OCI-LY1 (cell line): ENCODE data around the gene TRMU.

Experiments used
- H2AFZ ChIP-seq: fragments of 200-600 bp; sonication (generic), shearing (Covaris generic); 2 replicates; pipeline ENCODE4 v1.6.0; 2014; ENCODE audit warnings: antibody characterized with exemption, mild to moderate bottlenecking, low read length
- H3F3A ChIP-seq: fragments of 200-600 bp; sonication (generic), shearing (Covaris generic); 2 replicates; pipeline ENCODE4 v1.6.0; 2014; ENCODE audit warnings: mild to moderate bottlenecking, antibody characterized with exemption, low read length, moderate library complexity; ENCODE audit not compliant: insufficient read depth
- H3K27ac ChIP-seq: fragments of 200-600 bp; sonication (generic); 2 replicates; pipeline ENCODE4 v1.5.1; 2014; ENCODE audit warnings: low read length, mixed run types, mild to moderate bottlenecking, low read depth; ENCODE audit not compliant: poor library complexity, severe bottlenecking
- H3K27me3 ChIP-seq: fragments of 200-600 bp; sonication (generic); 2 replicates; pipeline ENCODE4 v1.6.0; 2014; ENCODE audit warnings: antibody characterized with exemption, mild to moderate bottlenecking, low read length, moderate library complexity; ENCODE audit not compliant: insufficient read depth
- H3K36me3 ChIP-seq: fragments of 200-600 bp; sonication (generic); 2 replicates; pipeline ENCODE4 v1.6.1; 2014; ENCODE audit warnings: mild to moderate bottlenecking, antibody characterized with exemption, low read length, moderate library complexity, mixed read lengths; ENCODE audit not compliant: insufficient read depth
- H3K4me1 ChIP-seq: fragments of 200-600 bp; sonication (generic); 2 replicates; pipeline ENCODE4 v1.5.1; 2014; ENCODE audit warnings: mild to moderate bottlenecking, low read length, moderate library complexity; ENCODE audit not compliant: insufficient read depth, severe bottlenecking
- H3K4me2 ChIP-seq: fragments of 200-600 bp; sonication (generic), shearing (Covaris generic); 2 replicates; pipeline ENCODE4 v1.6.1; 2014; ENCODE audit warnings: low read length
- H3K4me3 ChIP-seq: fragments of 200-600 bp; sonication (generic); 2 replicates; pipeline ENCODE4 v1.5.1; 2014; ENCODE audit warnings: low read length, low read depth, mild to moderate bottlenecking, mixed read lengths; ENCODE audit not compliant: poor library complexity, severe bottlenecking
- H3K79me2 ChIP-seq: fragments of 200-600 bp; shearing (Covaris generic); 2 replicates; pipeline ENCODE4 v1.6.1; 2016; ENCODE audit warnings: mixed run types, low read length, mixed read lengths; ENCODE audit not compliant: insufficient read depth
- H3K9ac ChIP-seq: fragments of 200-600 bp; sonication (generic), shearing (Covaris generic); 2 replicates; pipeline ENCODE4 v1.6.1; 2014; ENCODE audit warnings: mild to moderate bottlenecking, low read length, mixed read lengths
- H3K9me2 ChIP-seq: fragments of 200-600 bp; sonication (generic), shearing (Covaris generic); 2 replicates; pipeline ENCODE4 v1.6.1; 2014; ENCODE audit warnings: low read depth, mild to moderate bottlenecking, low read length, mixed read lengths
- H3K9me3 ChIP-seq: fragments of 200-600 bp; shearing (Covaris generic); 2 replicates; pipeline ENCODE4 v1.6.1; 2014; ENCODE audit warnings: low read length, mixed read lengths
- H4K20me1 ChIP-seq: fragments of 200-600 bp; sonication (generic), shearing (Covaris generic); 2 replicates; pipeline ENCODE4 v1.6.0; 2016; ENCODE audit warnings: mild to moderate bottlenecking, low read length; ENCODE audit not compliant: insufficient read depth
- EZH2 ChIP-seq: fragments of 200-600 bp; sonication (generic), shearing (Covaris generic); IDR thresholded peaks from 2 replicates; pipeline ENCODE4 v1.8.0; 2017; ENCODE audit warnings: borderline replicate concordance, mixed run types, mild to moderate bottlenecking, antibody characterized with exemption, low read length, moderate library complexity, mixed read lengths
- TF ChIP-seq, protein P1 (sequence below): fragments of 200-600 bp; sonication (generic), shearing (Covaris generic); IDR thresholded peaks from 2 replicates; pipeline ENCODE4 v1.5.1; 2017; ENCODE audit warnings: mild to moderate bottlenecking, antibody characterized with exemption, low read length, moderate library complexity, mixed read lengths

TRMU gene

DNA sequence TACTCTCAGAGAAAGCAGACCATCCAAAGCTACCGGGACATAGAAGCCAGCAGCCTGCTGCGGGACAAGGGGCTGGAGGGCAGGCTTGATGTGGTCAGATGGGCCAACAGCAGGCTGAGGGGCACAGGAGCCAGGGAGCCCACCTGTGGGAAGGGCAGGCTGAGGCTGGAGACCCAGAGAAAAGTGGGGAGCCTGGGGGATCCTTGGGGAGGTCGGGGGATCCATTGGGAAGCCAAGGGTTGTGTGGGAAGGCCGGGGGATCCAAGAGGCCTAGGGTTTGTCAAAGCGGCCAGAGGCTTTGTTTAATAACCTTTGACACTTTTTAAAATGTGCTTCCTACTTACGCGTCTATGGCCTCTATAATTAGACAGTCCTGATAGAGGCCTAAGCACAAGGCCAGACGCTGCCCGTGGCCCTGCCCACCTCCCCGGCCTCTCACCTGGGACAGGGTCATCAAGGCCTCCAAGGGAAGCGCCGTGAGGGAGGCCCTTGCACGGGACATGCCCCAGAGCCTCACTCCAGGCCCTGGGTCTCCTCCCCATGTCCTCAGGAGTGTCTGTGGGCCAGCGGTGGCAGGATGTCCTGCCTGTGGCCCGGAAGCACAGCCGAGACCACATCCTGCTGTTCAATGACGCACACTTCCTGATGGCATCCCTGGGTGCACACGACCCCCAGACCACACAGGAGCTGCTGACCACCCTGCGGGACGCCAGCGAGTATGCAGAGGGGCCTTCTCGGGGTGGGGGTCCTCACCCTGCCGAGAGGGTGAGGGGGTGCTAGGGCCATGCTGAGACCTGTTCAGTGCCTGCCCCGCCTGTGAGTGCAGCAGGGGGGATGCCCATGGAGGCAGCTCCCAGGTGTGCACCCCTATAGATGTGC is 47.4 kb upstream of the TRMU start:
- Histone ChIP-seq H3K4me2 (peak overlapping the region; percentile 32; the same call in 1 of the 2 replicates), H4K20me1 (no peaks in the 10 kb centered on the region), H3K36me3 (no peaks in the 10 kb centered on the region; the same call in 1 of the 2 replicates), H3K9me2 (no peaks in the 10 kb centered on the region), H3K79me2 (no peaks in the 10 kb centered on the region), H2AFZ (no peak overlapping the region), H3K4me1 (peaks cover 16% of the 10 kb centered on the region), H3F3A (no peaks in the 10 kb centered on the region), H3K9me3 (no peaks in the 10 kb centered on the region), H3K27me3 (no peaks in the 10 kb centered on the region), H3K9ac (peak overlapping the region; percentile 30; the same call in 1 of the 2 replicates), H3K4me3 (no peak overlapping the region), H3K27ac (no peak overlapping the region)
- TF ChIP-seq, protein P1, sequence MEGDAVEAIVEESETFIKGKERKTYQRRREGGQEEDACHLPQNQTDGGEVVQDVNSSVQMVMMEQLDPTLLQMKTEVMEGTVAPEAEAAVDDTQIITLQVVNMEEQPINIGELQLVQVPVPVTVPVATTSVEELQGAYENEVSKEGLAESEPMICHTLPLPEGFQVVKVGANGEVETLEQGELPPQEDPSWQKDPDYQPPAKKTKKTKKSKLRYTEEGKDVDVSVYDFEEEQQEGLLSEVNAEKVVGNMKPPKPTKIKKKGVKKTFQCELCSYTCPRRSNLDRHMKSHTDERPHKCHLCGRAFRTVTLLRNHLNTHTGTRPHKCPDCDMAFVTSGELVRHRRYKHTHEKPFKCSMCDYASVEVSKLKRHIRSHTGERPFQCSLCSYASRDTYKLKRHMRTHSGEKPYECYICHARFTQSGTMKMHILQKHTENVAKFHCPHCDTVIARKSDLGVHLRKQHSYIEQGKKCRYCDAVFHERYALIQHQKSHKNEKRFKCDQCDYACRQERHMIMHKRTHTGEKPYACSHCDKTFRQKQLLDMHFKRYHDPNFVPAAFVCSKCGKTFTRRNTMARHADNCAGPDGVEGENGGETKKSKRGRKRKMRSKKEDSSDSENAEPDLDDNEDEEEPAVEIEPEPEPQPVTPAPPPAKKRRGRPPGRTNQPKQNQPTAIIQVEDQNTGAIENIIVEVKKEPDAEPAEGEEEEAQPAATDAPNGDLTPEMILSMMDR = no peak
- TF ChIP-seq EZH2 = no peak

DNA sequence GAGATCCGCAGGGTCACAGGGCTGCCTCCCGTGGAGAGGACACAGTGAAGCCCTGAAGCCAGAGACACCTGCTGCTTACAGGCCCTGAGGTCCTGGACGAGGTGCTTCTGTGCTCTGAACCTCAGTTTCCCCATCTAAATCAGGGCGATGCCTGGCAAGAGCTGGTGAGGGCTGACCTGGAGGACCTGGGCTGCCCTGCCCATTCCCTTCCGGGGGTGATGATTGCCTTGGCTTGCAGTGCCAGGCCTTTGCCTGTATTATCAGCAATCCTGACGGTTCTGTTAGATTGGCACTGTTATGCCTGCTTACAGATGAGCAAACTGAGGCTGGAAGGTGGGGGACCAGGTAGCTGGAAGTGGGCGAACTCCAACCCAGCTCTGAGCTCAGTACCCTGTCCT is 46.7 kb upstream of the TRMU start:
- Histone ChIP-seq H3K9me3 (no peaks in the 10 kb centered on the region), H3K36me3 (no peaks in the 10 kb centered on the region; the same call in 1 of the 2 replicates), H3F3A (no peaks in the 10 kb centered on the region), H3K4me2 (no peak overlapping the region), H3K4me3 (no peak overlapping the region), H3K9me2 (no peaks in the 10 kb centered on the region), H3K79me2 (no peaks in the 10 kb centered on the region), H3K4me1 (peaks cover 24% of the 10 kb centered on the region), H3K9ac (no peak overlapping the region), H3K27ac (no peak overlapping the region), H2AFZ (no peak overlapping the region), H4K20me1 (no peaks in the 10 kb centered on the region), H3K27me3 (no peaks in the 10 kb centered on the region)
- no peak for TF ChIP-seq EZH2
- TF ChIP-seq, protein P1 = no peak

DNA sequence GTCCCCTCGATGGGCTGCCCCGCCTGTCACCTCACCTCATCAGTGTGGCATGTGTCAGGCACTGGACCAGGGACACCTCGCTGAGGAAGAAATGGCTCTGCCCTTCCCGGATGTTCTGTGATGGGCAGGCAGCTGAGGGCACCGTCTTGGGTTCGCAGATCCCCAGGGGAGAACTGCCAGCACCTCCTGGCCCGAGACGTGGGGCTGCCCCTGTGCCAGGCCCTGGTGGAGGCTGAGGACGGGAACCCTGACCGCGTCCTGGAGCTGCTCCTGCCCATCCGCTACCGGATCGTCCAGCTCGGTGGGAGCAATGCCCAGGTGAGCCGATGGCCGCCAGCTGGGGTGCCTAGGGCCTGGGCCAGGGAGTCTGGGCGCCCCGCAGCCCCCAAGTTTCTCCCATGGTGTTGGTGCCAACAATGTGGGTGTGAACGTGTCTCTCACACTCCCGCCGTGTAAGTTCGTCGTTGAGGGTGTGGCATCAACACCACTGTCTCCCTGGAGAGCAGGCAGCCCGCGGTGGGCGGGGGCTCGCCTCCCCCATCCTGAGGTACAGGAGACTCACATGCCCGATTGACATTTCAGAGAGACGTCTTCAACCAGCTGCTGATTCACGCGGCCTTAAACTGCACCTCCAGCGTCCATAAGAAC is 46.1 kb upstream of the TRMU start:
- H3K27me3 ChIP-seq = no peaks in the 10 kb centered on the region
- H3K4me3 ChIP-seq = no peak overlapping the region
- H2AFZ ChIP-seq = no peak overlapping the region
- no peak overlapping the region for H3K4me2 ChIP-seq
- H3K36me3 ChIP-seq = no peaks in the 10 kb centered on the region; the same call in 1 of the 2 replicates
- no peaks in the 10 kb centered on the region for H3K9me2 ChIP-seq
- H3K4me1 ChIP-seq = peaks cover 25% of the 10 kb centered on the region
- H3K27ac ChIP-seq = no peak overlapping the region
- H3K9me3 ChIP-seq = no peaks in the 10 kb centered on the region
- TF ChIP-seq EZH2 = no peak
- TF ChIP-seq, protein P1 = no peak
- no peak overlapping the region for H3K9ac ChIP-seq
- no peaks in the 10 kb centered on the region for H4K20me1 ChIP-seq
- no peaks in the 10 kb centered on the region for H3K79me2 ChIP-seq
- no peaks in the 10 kb centered on the region for H3F3A ChIP-seq
